HG02870 (cell line): ENCODE measurements around the gene EYA4.

Source experiments
- ATAC-seq: cut with Tn5 transposase; IDR thresholded peaks from one replicate; pipeline ENCODE4 v1.9.1; 2021; ENCODE audit warnings: mild to moderate bottlenecking, moderate library complexity; ENCODE audit not compliant: unreplicated experiment

EYA4 gene

DNA sequence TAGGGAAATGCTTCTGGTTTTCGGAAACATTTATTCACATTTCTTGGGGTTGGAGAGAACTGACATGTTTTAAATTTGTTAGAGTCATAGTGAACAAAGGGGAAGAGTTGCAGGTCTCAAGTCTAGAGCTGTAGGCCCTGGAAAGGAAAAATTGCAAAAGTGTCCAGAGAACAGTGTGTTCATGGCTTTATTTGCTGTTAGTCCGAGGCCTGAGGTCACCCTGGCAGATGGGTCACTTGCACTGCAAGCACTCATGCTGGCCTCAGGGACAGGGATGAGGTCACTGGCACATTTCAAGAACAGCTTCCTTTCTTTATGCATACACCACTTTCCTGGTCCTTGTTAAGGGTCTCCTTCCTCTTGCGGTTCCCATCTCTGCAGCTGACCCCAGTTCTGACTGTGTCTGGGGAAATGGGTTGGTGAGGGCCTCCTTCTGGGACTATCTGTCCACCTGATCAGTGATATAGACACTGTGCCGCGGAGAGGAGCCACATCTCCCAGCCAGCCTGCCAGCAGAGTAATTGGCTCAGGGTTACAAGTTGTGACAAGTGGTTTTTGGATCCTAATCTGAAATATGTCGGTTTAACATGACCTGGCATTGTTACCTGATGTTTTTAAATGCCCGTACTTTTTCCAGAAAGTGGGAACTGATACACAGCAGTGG lies 194.0 kb downstream of the EYA4 start:
- ATAC-seq, result no peak

GRCh38 chr6:133436652-133437051 lies 195.5 kb downstream of the EYA4 start:
- ATAC-seq, result no peak

DNA sequence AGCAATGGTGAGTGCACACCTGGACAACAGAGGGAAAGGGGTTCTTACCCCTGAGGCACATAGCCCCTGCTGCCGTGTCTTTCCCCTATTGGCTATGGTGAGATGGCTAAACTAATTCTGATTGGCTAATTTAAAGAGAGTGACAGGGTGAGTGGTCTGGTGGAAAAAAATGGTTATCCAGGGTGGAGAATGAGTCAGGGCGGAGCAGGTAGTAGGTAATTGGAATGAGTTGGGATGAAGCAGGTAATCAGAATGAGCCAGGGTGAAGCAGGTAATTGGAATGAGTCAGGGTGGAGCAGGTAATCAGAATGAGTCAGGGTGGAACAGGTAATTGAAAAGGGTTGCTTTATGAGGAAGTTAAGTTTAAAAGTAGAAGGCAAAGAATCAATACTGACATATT lies 200.3 kb downstream of the EYA4 start:
- no peak for ATAC-seq

- no peak for ATAC-seq
These were observed 205.6 kb downstream of the EYA4 start for GRCh38 chr6:133446789-133447188.

DNA sequence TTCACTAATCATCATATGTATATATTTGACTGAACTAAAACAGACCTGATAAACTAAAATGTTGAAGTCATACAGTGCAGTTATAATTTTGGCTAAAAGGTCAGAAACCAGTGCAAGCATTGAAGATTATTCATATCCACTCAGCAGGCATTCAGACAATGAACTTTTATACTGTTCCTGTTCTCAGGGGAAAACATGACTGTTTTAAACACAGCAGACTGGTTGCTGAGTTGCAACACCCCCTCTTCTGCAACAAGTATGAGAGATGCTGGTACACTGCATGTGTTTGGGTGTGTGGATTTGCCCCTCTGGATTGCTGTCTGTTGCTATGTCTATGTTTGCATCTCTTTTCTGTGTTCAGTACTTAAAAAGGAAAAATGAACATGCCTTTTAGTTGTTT lies 206.8 kb downstream of the EYA4 start:
- no peak for ATAC-seq

DNA sequence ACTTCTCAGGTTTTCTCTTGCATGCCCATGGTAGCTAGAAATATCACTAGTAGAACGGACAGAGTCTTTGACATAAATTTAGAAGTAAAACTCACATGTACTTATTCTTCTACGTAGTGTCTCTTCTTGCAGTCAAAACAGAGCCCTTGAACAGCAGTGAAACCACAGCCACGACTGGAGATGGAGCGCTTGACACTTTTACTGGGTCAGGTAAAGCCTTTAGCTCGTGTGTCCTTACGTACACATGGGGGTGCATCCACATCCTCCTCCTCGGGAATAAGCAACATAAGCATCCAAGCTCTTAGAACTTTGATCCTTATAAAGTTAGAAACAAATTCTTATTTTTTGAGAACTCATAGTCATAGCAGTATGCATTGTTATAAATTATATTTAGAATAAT lies 215.3 kb downstream of the EYA4 start:
- ATAC-seq, result no peak

DNA sequence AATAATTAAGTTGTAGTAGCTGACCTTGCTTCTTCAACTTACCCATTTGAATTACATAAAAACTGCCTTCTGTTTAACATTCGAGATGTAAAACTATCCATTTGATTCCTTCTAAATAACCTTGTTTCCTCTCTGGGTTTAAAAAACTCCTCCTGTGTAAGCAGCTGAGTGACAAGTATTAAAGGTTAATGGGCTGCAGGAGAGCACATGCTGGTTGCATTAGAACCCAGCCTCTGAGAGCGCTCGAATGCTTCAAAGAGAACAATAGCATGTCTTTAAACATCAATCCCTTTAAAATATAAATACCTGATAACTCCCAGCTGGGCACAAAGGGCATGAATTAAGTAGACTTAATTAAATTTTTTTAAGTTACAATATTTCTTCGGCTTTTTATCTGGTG lies 215.8 kb downstream of the EYA4 start:
- no peak for ATAC-seq

- no peak for ATAC-seq
These were observed 218.9 kb downstream of the EYA4 start for GRCh38 chr6:133460101-133460500.

DNA sequence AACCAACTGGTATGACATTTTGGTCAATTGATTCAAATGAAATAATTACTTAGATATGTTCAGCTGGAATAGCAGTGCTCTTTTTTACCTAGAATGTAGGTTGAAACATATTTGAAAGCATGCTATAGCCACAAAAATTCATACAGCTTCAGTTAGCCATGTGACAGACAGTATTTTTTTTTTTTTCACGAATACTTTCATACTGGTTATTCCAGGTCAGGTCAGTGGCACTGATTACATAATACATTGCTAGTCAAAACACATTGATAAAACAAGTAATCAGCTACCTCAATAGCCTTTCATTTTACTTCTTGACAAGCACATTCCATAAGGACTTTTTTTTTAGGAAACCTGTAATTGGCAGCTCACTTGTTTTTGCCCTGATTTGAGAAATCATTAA lies 222.6 kb downstream of the EYA4 start:
- ATAC-seq, result no peak

- ATAC-seq, result no peak
These were observed 225.5 kb downstream of the EYA4 start for GRCh38 chr6:133466680-133467079.

- no peak for ATAC-seq
These were observed 226.2 kb downstream of the EYA4 start for GRCh38 chr6:133467231-133467981.

DNA sequence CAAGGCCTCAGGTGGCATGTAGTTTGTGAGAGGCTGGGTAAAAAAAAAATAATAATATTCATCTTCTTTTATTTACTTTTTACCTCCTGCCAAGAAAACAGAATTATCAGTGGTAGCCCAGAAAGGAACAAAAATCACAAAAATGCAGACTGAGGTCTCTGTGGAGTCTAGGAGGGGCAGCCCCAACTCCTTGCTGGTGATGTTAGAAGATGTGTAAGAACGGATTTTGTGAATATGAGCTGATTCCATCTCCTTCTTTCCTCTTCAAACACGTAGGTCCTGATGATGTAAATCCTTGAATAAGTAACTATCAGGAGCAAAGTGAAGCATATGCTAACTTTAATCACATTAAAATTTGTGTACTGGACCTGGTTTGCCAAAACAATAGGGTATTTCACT lies 226.8 kb downstream of the EYA4 start:
- no peak for ATAC-seq

- no peak for ATAC-seq
These were observed 227.4 kb downstream of the EYA4 start for GRCh38 chr6:133468591-133468990.

GRCh38 chr6:133474516-133474915 lies 233.4 kb downstream of the EYA4 start:
- ATAC-seq, result no peak

DNA sequence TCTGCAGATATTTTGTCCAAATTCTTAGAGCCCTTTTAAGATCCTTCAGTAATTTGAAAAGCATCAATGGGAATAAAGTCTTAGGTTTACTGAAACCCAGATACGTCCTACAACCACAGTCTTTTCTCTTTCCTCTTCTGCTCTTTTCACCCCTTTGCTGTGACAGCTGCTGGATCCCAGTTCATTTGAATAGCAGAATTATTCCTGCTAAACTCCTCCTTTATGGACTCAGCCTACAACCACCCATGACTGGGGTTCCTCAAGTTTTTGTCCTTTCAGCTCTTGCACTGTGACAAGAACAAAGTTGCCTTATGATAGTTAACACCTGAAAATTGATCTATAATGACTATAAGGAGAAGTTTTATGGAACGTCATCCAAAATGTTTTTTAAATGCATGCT lies 237.5 kb downstream of the EYA4 start:
- ATAC-seq, result no peak

DNA sequence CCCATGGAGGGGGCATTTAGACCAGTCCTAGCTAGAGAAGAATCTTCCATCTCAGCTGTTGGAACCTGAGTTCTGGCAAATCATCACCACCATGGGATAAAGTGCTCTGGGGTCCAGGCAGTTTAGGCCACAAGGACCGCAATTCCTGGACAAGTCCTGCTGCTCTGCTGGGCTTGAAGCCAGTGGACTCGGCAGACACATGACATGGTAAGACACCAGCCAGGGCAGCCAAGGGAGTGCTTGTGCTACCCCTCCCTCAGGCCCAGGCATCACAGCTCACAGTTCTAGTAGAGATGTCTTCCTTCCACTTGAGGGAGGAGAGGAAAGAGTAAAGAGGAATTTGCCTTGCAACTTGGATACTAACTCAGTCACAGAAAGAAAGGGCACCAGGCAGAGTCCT lies 246.0 kb downstream of the EYA4 start:
- no peak for ATAC-seq

- no peak for ATAC-seq
These were observed 254.2 kb downstream of the EYA4 start for GRCh38 chr6:133495205-133495903.

GRCh38 chr6:133499662-133500061 lies 258.5 kb downstream of the EYA4 start:
- ATAC-seq, result no peak

- ATAC-seq, result no peak
These were observed 260.6 kb downstream of the EYA4 start for GRCh38 chr6:133501675-133502270.

DNA sequence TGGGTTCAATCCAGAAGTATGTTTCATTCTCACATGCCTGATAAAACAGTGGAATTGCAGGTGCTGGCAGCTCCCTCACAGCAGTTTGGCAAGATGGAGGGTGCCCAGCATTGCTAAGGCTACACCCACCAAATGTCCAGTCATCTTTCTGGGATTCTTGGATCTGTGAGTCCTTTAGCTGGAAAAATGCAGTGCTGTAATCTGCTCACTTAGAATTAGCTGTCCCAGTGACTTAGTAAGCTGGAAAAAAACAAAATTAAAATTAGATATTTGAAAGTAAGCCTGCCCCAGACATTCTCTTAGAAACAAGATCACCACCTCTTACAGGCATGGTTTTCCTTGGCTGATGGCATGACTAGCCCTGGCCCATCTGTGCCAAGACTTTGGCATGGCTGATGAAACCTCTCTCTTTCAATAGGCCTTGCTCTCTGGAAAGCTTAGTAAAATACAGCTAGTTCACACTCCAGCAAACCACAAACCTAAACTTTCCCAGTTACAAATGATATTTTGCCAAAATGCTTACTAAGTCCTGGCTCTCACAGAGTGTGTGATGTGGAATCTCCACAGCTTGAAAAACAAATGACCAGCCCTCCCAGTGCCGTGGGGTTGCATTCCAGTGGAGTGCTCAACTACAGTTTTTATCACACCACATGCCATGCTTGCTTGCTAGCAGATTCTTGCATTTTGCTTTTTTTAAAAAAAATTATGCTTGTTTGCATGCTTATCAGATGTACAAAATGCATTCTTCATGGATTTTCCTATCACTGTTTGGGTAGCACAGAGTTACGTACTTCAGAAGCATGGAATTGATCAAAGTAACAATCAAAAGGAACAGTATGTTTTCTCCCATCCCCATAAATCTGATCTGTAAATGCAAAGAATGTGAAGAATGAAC lies 261.5 kb downstream of the EYA4 start:
- ATAC-seq, result no peak

- no peak for ATAC-seq
These were observed 262.2 kb downstream of the EYA4 start for GRCh38 chr6:133503336-133503729.
